OCI-LY3 (cell line): ENCODE results near the gene DEFB116.
"Not testable (repeated sequence)": the region's sequence is repeated elsewhere in the genome, so short reads cannot be mapped to it uniquely, and the experiment has no call there.

ENCODE experiments used
- EZH2phosphoT487 ChIP-seq: fragments of 200-600 bp; shearing (Covaris generic); IDR thresholded peaks from 2 replicates; pipeline ENCODE4 v1.6.1; 2018; ENCODE audit warnings: antibody characterized with exemption, mixed run types, low read depth
- TF ChIP-seq, protein P1 (sequence below): fragments of 200-600, 300-600 bp; sonication (generic); IDR thresholded peaks from 2 replicates; pipeline ENCODE4 v1.5.1; 2014; ENCODE audit warnings: antibody characterized with exemption, low read length, low read depth

DNA sequence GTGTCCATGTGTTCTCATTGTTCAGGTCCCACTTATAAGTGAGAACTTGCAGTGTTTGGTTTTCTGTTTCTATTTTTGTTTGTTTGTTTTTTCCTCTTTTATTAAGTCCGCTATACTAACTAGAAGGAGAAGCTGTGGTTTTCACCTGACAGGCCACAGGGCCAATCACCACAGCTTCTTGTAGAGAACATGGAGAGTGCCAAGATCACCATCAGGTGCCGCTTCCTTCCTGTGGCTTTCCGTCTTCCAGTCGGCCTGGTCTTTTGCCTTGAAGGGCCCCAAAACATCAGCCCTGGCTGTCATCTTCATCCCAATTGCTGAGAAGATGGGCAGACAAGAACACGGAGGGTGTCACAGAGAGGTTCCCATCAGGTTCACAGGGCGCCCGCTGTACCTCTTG, 23.4 kb downstream of the DEFB116 start:
- TF ChIP-seq, protein P1, sequence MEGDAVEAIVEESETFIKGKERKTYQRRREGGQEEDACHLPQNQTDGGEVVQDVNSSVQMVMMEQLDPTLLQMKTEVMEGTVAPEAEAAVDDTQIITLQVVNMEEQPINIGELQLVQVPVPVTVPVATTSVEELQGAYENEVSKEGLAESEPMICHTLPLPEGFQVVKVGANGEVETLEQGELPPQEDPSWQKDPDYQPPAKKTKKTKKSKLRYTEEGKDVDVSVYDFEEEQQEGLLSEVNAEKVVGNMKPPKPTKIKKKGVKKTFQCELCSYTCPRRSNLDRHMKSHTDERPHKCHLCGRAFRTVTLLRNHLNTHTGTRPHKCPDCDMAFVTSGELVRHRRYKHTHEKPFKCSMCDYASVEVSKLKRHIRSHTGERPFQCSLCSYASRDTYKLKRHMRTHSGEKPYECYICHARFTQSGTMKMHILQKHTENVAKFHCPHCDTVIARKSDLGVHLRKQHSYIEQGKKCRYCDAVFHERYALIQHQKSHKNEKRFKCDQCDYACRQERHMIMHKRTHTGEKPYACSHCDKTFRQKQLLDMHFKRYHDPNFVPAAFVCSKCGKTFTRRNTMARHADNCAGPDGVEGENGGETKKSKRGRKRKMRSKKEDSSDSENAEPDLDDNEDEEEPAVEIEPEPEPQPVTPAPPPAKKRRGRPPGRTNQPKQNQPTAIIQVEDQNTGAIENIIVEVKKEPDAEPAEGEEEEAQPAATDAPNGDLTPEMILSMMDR = not testable (repeated sequence)
- TF ChIP-seq EZH2phosphoT487 = not testable (repeated sequence)
